Caco-2 (cell line): ENCODE data around the gene ZEB1. TPM values are rescaled to one million over a fixed set of nuclear protein-coding genes. Genes with fewer than 3 reads are reported as not detected.

Source experiments
- BruUV-seq: library from RNA; stranded (reverse); fragments of 400-500 nt; replicated peaks from 2 replicates; lab custom pipeline; 2021; lab: Mats Ljungman, UMichigan
- CTCF ChIA-PET: fragments of 300-600 bp; sonication (Branson Sonifier 250); formaldehyde crosslinking; loops from one replicate; lab custom pipeline; 2022; ENCODE audit warnings: antibody characterized with exemption; lab: Charles Lee
- POLR2A ChIA-PET: fragments of 300-600 bp; sonication (Branson Sonifier 250); formaldehyde crosslinking; loops from one replicate; lab custom pipeline; 2022; ENCODE audit warnings: antibody characterized with exemption; lab: Charles Lee
- DNase-seq, 2 experiments: peaks; one replicate each; pipeline versions ENCODE4 v3.0.0 to v3.0.0-alpha.2; 2020 to 2022
- H3K27me3 ChIP-seq: replicated peaks from 2 replicates; pipeline ENCODE4 v1.6.0; 2011; ENCODE audit warnings: low read length; ENCODE audit not compliant: control insufficient read depth, insufficient read depth
- H3K36me3 ChIP-seq: 2 replicates; pipeline ENCODE4 v1.5.1; 2011; ENCODE audit warnings: low read length; ENCODE audit not compliant: control insufficient read depth, insufficient read depth
- H3K4me1 ChIP-seq: fragments of 250-450 bp; sonication (Bioruptor Pico); 2 replicates; pipeline ENCODE4 v1.5.1; 2020; ENCODE audit warnings: mild to moderate bottlenecking
- H3K4me3 ChIP-seq: 2 replicates; pipeline ENCODE4 v1.5.1; 2011; ENCODE audit warnings: low read depth, mild to moderate bottlenecking, control low read depth, low read length
- H3K9me3 ChIP-seq: fragments of 250-450 bp; sonication (Bioruptor Pico); 2 replicates; pipeline ENCODE4 v1.5.1; 2020; ENCODE audit warnings: mild to moderate bottlenecking, moderate library complexity
- H3K27ac Mint-ChIP-seq: one replicate; pipeline ENCODE4 v1.8.0; 2022; ENCODE audit warnings: mixed read lengths; ENCODE audit not compliant: unreplicated experiment
- H3K27me3 Mint-ChIP-seq: one replicate; pipeline ENCODE4 v1.8.0; 2022; ENCODE audit warnings: mixed read lengths; ENCODE audit not compliant: insufficient read depth, unreplicated experiment
- H3K36me3 Mint-ChIP-seq: one replicate; pipeline ENCODE4 v1.8.0; 2022; ENCODE audit warnings: mild to moderate bottlenecking, mixed read lengths; ENCODE audit not compliant: insufficient read depth, unreplicated experiment
- H3K4me1 Mint-ChIP-seq: one replicate; pipeline ENCODE4 v1.8.0; 2022; ENCODE audit warnings: low read depth, mixed read lengths; ENCODE audit not compliant: unreplicated experiment
- H3K4me3 Mint-ChIP-seq: one replicate; pipeline ENCODE4 v1.8.0; 2022; ENCODE audit warnings: mild to moderate bottlenecking, moderate library complexity, mixed read lengths; ENCODE audit not compliant: unreplicated experiment
- H3K9me3 Mint-ChIP-seq: one replicate; pipeline ENCODE4 v1.8.0; 2022; ENCODE audit warnings: mixed read lengths; ENCODE audit not compliant: unreplicated experiment
- CTCF ChIP-seq, 2 experiments: fragments of 200-600 bp in 1 of 2; IDR thresholded peaks; 1 replicate in 1 of 2; 2 replicates in 1 of 2; pipeline versions ENCODE4 v1.5.1 to v1.8.0; 2011 to 2022; ENCODE audit warnings: antibody characterized with exemption in 1 of 2, control low read depth in 1 of 2, inconsistent platforms in 1 of 2, low read depth in 1 of 2, low read length in 1 of 2, mild to moderate bottlenecking in 1 of 2, moderate library complexity in 1 of 2; ENCODE audit not compliant: insufficient read depth in 1 of 2, severe bottlenecking in 1 of 2, unreplicated experiment in 1 of 2
- intact Hi-C: fragments of 100-400 bp; cut with micrococcal nuclease; formaldehyde crosslinking; loops from one replicate; pipeline ENCODE4 v1.10.0; 2022; ENCODE audit not compliant: unreplicated experiment
- total RNA-seq: library from RNA; stranded (reverse); gene quantifications from 2 replicates; pipeline ENCODE4 v1.2.3, GENCODE V29; 2022

ZEB1 gene
- total RNA-seq, 1 experiment from 2014 or later: not detected

- no peak for DNase-seq
- Histone ChIP-seq H3K9me3 (no peaks in the 10 kb centered on the region; the same call in 1 of the 2 replicates), H3K36me3 (no peaks in the 10 kb centered on the region), H3K27me3 (no peaks in the 10 kb centered on the region), H3K4me3 (no peak overlapping the region), H3K4me1 (peaks cover 4% of the 10 kb centered on the region)
- Mint-ChIP-seq H3K27me3 (peaks cover 1% of the 10 kb centered on the region), H3K27ac (no peak overlapping the region), H3K9me3 (no peaks in the 10 kb centered on the region), H3K36me3 (no peaks in the 10 kb centered on the region), H3K4me3 (no peak overlapping the region), H3K4me1 (no peaks in the 10 kb centered on the region)
- BruUV-seq: no TSS peak
- POLR2A ChIA-PET: no interaction called here
- no peak for TF ChIP-seq CTCF (IDR thresholded peaks at IDR 0.05; ENCODE audit: insufficient read depth in 1 of 2, low read depth in 1 of 2, low read length in 1 of 2, severe bottlenecking in 1 of 2, unreplicated experiment in 1 of 2)
- CTCF ChIA-PET: no interaction called here
- intact Hi-C loops: no loop called here
Observed at GRCh38 chr10:31483546-31483945, 164.5 kb downstream of the ZEB1 start.

GRCh38 chr10:31484431-31485135 is 165.6 kb downstream of the ZEB1 start:
- DNase-seq: no peak
- BruUV-seq: no TSS peak
- Histone ChIP-seq H3K4me1 (peaks cover 4% of the 10 kb centered on the region), H3K27me3 (no peaks in the 10 kb centered on the region), H3K4me3 (no peak overlapping the region), H3K36me3 (no peaks in the 10 kb centered on the region), H3K9me3 (no peaks in the 10 kb centered on the region; the same call in 1 of the 2 replicates)
- intact Hi-C loops: no loop called here
- no peak for TF ChIP-seq CTCF (IDR thresholded peaks at IDR 0.05; ENCODE audit: insufficient read depth in 1 of 2, low read depth in 1 of 2, low read length in 1 of 2, severe bottlenecking in 1 of 2, unreplicated experiment in 1 of 2)
- no peaks in the 10 kb centered on the region for H3K36me3 Mint-ChIP-seq
- no peaks in the 10 kb centered on the region for H3K4me1 Mint-ChIP-seq
- no peak overlapping the region for H3K27ac Mint-ChIP-seq
- ChIA-PET CTCF (no interaction called here), POLR2A (no interaction called here)
- H3K9me3 Mint-ChIP-seq: no peaks in the 10 kb centered on the region
- H3K4me3 Mint-ChIP-seq: no peak overlapping the region
- peaks cover 2% of the 10 kb centered on the region for H3K27me3 Mint-ChIP-seq

GRCh38 chr10:31490858-31491504 is 172.0 kb downstream of the ZEB1 start:
- Mint-ChIP-seq H3K27me3 (peaks cover 5% of the 10 kb centered on the region), H3K27ac (no peak overlapping the region), H3K4me3 (no peak overlapping the region), H3K36me3 (no peaks in the 10 kb centered on the region), H3K9me3 (no peaks in the 10 kb centered on the region), H3K4me1 (no peaks in the 10 kb centered on the region)
- H3K4me3 ChIP-seq: no peak overlapping the region
- no TSS peak for BruUV-seq
- no peaks in the 10 kb centered on the region; the same call in 1 of the 2 replicates for H3K9me3 ChIP-seq
- peak in 1 of 2 experiments; percentile 32 for DNase-seq
- intact Hi-C loops: loop anchor here (1.0 to 5.0 kb wide), 4 partner anchors 279 to 804 kb away; no protein-coding TSS in a partner anchor
- peak; percentile 56 to 72 for TF ChIP-seq CTCF (IDR thresholded peaks at IDR 0.05; ENCODE audit: insufficient read depth in 1 of 2, low read depth in 1 of 2, low read length in 1 of 2, severe bottlenecking in 1 of 2, unreplicated experiment in 1 of 2)
- no peaks in the 10 kb centered on the region for H3K27me3 ChIP-seq
- POLR2A ChIA-PET: no interaction called here
- CTCF ChIA-PET: interaction anchor here (0.5 to 1.8 kb wide), 5 partner anchors 23 to 739 kb away, joined by 3 to 12 read pairs (median 4); no protein-coding TSS in a partner anchor
- no peaks in the 10 kb centered on the region for H3K4me1 ChIP-seq
- H3K36me3 ChIP-seq: no peaks in the 10 kb centered on the region
